ENCODE data around the gene PARVB. TPM values are rescaled to one million over a fixed set of nuclear protein-coding genes. Genes with fewer than 3 reads are reported as not detected.

PARVB gene
- total RNA-seq, 1 experiment from 2014 or later: 32.7 TPM

DNA sequence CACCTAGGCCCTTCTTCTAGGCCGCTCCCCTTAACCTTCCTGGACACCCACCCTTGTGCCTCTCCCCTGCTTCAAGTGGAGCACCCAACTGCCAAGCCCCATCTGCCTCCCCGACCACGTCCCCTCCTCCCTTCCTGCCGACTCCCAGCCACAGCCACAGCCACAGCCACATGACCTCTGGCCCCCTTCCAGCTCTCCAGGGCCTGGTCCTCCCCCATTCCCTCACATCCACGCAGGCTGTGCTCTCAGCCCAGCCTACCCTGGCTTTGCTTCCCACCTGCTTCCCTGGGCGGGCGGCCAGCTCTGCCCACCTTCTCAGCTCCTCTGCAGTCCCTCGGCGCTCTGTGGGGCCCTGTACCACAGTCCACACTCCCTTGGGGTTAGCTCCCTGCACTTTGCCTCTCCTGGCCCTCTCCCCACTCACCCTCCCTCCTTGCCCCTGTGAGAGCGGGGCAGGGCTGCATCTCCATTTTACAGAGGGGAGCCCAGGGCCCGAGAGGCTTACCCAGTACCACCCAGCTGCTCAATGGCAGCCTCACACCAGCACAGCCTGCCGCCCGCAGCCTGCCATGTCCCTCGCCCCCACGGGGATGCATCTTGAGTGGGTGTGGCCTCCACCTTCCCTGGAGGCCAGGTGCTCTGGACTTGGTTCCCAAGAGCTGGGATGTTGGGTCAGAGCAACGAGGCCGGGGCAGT lies 176.9 kb downstream of the PARVB start:
- DNase-seq (ENCODE audit: low spot score): peak; percentile 50

DNA sequence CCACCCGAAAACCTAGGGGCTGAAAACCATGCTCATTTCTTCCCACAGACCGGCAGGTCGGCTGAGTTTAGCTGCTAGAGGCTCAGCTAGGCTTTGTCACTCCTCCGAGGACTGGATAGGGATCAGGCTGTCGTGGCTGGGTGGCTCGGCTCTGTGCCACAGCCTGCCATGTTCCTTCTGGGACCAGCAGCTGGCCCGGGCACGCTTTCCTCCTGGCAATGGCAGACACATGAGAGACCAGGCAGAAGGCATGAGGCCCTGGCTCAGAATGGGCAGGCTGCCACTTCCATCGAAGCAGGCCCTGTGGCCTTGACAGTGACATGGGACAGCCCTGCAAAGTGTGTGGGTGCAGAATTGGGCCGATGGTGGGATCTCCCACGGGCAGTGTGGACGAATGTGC lies 177.6 kb downstream of the PARVB start:
- no peak for DNase-seq (ENCODE audit: low spot score)

DNA sequence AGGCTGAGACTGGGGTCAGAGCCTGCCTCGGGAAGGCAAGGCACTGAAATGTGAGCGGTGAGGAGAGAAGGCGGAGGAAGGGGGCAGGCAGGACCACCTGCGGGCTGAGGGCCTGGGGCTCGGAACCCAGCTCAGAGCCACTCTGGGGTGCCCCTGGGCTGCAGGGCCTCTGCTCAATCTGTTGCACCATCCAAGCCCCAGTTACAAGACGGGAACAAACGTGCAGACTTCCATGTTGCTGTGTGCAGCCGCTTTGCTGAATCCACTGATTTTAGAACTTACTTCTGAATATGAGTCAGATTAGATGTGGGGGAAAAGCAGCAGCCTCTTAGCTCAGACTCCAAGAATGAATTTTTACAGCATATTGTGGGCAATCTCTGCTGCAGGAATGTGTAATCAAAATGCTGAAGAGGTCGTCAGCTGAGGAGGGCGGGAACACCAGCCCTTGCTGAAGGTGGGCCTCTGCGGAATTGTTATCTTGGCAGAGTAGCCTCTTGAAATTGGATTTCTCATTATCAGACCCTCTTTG lies 178.2 kb downstream of the PARVB start:
- DNase-seq (ENCODE audit: low spot score): peak; percentile 89

DNA sequence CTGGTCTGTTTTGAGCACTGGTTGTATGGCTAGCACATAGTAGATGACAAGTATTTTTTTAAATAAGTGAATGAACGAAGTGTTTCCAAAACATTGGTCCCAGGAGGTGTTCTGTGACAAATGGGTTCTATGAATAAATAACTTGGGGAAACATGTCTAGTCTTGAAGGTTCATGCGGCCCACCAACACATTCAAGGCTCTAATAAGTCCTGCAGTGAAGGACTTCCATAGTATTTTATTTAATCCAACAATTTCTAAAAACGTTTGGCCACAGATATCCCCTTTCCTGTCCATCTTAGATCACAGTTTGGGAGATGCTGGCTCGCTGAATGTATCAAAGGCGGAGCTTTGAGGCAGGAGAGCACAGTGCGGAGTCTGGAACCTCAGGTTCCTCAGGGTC lies 179.1 kb downstream of the PARVB start:
- DNase-seq (ENCODE audit: low spot score): no peak

DNA sequence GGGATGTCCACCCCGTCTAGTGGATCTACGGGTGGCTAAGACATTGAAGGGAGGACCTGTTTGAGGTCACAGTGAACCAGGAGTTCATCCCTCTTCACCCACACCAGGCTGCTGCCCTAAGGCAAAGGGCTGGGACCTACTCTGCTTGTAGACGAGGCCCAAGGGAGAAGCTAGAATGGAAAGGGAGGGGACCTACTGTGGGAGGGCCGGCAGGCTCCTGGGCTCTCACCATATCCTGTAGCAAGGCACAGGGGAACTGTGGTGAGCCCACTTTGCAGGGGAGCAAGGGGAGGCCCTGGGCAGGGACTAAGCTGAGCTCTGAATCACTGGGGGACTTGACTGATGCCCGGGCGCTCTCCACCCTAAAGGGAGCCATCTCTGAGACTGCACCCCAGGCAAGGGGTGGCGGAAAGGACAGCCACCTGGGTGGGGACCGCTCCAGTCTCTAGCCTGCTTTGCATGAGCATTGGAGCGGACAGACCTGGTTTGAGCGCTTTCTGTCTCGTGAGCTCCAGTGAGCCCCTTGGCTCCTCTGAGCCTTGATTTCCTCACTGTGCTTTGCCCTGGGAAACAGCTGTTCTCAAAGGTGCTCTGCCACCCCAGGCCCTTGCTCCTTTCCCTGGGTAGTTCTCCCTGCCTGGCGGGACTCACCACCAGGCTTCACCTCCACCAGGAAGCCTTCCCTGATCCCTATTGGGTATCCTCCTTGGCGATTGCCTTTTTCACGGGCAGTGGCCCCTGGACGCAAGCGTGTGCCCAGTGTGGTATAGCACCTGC lies 180.8 kb downstream of the PARVB start:
- no peak for DNase-seq (ENCODE audit: low spot score)

DNA sequence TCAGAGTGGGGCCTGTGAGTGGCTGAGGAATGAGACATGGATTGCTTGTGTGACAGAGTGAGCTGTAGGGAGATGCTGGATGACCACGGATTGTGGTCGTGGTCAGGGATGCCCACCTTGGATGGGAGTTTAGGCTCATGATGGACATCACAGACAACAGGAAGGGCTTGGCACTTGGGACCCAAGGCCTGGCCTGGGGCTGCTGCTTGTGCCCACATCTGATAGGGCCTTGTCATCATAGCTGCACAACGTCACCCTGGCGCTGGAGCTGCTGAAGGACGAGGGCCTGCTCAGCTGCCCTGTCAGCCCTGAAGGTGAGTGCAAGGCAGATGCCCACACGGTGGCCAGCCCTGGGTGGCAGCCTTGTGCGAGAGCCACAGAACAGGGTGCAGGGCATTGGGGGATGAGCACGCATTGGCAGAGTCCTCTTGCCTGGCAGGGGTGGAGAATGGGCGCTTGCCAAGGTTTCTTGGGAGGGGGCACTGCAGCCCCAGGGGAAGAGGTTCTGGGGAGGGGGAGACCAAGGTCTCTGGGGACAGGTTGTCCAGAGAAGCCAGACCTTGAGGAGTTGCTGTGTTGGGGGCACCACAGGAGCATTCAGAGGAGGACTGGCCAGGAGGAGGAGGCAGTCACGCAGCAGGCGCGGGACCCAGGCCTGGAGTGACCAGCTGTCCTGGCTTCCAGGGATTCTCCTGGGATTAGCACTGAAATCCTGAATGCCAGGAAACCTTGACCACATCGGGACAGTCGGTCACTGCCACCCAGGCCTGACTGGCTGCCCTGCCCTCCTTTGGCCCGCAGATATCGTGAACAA lies 181.6 kb downstream of the PARVB start:
- DNase-seq (ENCODE audit: low spot score): no peak

DNA sequence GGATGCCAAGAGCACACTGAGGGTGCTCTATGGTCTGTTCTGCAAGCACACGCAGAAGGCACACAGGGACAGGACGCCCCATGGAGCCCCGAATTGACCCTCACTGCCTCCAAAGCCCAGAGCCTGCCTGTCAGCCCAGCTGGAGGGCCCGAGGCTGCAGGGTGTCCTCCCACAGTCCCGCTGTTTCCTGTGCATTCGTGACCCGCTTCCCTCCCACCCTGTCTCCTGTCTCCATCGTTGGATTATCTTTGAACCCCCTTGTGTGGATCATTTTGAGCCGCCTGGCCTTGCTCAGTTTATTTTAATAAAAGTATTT lies 182.2 kb downstream of the PARVB start:
- no peak for DNase-seq (ENCODE audit: low spot score)

DNA sequence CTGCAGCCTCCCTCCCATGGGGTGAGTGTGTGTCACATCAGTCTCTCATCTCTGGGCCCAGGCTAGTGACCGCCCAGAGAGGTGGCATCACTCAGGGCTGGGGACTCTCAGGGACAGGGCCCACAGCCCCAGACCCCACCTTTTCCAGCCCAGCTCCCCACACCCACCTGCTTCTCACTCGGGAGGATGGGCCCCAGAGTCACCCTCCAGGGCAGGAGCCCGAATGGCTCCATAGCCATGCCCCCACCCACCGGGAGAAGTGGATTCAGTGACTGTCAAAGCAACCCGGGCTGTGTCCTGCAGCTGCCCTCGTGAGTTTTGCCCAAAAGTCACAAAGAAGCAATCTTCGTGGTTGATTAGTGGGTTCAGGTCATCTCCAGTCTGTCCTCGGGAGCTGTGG lies 182.6 kb downstream of the PARVB start:
- DNase-seq (ENCODE audit: low spot score): no peak

DNA sequence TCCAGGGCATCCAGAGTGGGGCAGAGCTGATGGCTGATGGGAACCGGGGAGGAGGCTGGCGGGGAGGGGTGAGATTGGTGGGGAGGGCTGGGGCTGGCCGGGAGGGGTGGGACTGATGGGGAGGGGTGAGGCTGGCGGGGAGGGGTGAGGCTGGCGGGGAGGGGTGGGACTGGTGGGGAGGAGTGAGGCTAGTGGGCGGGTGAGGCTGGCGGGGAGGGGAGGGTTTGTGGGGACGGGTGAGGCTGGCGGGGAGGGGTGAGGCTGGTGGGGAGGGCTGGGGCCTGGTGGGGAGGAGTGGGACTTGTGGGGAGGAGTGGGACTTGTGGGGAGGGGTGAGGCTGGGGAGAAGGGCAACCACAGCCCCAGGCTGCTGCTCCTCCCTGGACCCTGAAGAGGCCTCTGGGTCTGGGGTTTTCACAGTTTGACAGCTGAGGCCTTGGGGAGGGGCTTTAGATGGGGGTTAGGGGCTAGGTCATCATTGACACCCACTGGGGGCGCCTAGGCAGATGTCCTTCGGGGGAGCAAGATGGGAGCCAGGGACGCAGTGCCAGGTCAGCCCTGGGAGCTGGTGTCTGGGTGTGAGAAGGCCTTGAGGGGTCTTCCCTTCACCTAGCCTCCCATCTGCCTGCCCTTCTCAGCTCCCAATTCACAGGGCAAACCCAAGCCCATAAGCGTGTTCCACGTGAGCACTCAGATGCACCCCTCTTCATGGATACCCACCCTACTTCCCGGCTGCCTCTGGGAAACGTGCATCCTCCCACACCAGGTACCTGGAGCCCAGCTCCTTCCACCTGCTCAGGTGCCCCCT lies 183.3 kb downstream of the PARVB start:
- DNase-seq (ENCODE audit: low spot score): no peak

DNA sequence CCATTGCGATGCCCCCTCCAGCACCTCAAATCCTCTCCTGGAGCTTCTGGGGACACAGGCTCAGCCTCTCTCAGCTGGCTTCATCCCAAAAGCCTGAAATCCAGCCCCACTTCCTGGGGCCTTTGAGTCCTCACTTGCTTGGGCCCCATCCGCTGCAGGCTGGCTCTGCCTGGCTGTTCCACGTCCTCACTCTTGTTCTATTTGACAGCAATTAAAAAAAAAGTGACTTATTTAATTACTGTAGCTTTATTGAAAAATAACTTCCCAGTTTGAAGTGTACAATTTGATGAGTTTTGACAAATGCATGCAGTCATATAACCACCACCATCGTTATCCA lies 183.8 kb downstream of the PARVB start:
- no peak for DNase-seq (ENCODE audit: low spot score)

DNA sequence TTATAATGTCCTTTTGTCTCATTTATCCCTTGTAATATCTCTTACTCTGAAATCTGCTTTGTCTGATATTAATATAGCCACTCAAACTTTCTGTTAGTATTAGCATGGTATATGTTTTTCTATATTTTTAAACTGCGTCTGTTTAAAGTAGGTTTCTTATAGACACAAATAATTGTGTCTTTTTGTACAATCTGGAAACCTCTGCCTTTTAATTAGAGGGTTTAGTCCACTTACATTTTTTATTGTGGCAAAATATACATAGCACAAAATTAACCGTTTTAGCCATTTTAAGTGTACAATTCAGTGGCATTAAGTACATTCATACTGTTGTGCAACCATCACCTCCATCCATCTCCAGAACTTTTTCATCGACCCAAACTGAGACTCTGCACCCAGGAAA lies 185.2 kb downstream of the PARVB start:
- no peak for DNase-seq (ENCODE audit: low spot score)

DNA sequence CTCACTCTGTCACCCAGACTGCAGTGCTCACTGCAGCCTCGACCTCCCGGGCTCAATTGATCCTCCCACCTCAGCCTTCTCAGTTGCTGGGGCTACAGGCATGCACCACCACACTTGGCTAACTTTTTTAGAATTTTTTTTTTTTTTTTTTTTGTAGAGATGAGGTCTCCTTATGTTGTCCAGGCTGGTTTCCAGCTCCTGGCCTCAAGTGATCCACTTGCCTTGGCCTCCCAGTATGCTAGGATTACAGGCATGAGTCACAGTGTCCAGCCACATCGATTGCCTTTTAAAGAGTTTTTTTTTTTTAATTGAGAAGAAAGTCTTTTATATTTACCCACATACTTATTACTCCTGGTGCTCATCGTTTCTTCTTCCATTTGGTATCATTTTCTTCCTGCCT lies 186.6 kb downstream of the PARVB start:
- no peak for DNase-seq (ENCODE audit: low spot score)

DNA sequence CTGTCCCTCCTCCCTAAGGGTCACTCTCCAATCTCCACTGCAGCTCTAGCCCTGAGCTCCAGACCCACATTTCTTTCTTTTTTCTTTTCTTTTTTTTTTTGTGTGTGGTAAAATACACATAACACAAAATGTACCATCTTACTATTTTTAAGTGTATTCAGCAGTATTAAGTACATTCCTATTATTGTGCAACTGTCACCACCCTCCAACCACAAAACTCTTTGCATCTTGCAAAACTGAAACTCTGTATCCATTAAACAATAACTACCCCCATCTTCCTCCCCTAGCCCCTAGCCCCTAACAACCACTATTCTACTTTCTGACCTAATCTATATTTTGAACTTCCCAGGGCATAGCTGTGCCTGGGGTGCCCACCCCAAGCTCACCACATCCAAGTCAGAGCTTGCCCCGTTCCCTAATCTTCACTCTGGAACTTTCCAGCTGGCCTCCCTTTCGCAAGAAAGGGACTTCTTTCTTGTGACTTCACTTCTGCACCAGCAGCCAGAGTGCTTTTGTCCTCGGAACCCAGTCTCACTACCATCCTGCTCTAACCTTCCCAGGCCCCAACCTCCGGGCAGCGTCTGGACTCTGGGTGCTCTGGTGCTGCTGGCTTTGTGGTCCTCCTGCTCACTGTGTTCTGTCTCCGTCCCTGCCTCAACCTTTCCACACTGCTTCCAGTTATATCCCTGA lies 187.3 kb downstream of the PARVB start:
- DNase-seq (ENCODE audit: low spot score): no peak

DNA sequence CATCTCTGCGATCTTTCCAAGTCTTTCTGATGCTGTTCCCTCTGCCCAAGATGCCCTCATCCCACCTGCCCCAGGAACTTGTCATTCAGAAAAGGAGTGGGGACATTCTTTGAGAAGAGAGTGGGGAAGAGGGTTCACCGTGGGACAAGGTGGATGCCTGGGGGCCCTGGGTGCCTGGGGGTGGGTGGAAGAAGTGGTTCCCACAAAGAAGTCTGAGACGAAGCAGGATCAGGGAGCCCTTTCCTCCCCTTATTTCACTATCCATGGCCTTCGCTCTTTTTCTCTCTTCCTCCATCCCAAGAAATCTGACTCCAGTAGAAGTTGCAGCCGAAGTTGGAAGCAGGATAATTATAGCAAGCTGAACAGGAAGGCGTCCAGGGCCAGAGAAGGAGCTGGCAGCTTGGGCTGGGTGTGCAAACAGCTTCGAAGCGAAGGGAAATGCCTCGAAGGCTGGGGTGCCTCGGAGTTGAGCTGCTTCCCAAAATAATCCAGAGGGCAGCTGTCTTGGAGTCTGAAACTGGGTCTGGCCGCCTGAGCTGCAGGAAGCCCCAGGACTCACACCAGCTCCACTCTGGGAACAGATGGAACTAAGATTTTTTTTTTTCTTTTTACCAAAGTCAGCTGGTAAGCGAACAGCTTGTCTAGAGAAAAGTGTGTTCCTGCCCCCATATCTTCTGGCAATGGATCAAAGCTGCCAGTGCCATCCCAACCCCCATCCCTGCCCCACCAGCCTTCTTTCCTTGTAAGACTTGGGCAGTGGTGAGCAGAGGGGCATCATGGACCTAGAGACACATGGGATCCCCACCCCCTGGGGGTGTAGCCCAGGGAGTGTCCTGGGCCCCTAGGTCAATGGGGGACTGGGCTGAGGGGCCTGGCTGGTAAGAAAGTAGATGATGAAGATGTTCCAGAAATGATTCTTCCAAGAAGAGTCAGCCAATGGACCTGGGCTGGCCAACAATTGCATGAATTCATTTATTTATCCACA lies 188.1 kb downstream of the PARVB start:
- DNase-seq (ENCODE audit: low spot score): no peak

DNA sequence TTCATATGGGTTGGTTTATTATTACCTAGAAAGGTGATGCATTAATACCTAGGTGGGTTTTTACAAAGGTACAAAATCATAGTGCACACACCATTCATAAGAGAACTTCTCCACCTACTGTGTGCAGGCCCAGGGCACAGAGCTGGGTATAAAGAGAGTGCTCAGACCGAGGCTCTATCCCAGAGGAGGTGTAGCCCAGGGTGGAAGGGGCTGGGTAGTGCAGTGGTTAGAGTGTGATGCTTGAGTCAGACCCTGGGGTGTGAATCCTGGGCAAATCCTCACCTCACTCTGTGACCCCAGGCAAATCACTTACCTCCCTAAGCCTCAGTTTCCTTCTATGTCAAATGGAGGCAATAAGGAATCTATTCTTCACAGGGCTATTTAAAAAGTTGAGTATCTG lies 188.8 kb downstream of the PARVB start:
- no peak for DNase-seq (ENCODE audit: low spot score)

DNA sequence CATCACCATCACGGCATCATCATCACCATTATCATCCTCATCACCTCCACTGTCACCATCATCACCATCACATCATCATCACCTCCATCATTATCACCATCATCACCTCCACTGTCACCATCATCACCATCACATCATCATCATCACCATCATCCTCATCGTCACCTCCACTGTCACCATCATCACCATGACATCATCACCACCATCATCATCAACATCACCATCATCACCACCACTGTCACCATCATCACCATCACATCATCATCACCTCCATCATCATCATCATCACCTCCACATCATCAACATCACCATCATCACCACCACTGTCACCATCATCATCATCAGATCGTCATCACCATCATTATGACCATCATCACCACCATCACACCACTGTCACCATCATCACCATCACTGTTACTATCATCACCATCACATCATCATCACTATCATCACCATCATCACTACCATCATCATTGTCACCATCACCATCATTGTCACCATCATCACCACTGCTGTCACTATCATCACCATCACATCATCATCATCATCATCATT lies 189.5 kb downstream of the PARVB start:
- DNase-seq (ENCODE audit: low spot score): no peak

DNA sequence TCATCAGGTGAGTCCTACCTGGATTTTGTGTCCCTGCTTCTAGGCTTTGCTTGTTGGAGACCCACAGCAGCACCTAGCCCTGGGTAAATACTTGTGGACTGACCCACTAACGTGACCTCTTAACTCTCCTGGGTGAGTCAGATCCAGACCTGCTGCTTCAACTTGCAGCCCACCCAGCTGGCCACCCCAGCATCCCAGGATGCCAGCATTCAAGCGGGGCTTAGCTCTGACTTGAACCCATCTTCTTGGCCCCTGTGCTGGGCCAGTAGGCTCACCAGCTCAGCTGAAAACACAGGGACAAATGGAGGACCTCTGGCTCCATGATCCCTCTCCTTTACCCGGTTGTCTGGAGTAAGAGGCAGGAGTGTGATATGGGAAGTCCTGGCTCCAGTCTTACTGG lies 190.1 kb downstream of the PARVB start:
- no peak for DNase-seq (ENCODE audit: low spot score)

DNA sequence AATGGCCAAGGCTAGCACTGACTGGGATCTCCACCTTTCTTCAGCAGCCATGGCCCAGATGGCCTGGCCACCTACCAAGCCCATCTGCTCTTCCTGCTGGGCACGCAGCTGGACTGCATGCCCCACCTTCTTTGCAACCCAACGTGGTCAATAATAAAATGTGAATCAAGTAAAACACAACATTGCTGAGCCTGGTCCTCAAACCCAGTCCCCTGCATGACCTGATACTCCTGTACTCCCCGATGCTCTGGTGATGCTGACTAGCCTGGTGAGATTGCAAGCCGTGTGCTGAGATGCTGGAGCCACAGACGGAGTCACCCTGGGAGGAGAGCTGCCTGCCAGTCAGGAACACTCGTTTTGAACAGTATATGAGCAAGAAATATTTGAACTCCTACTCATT lies 190.7 kb downstream of the PARVB start:
- no peak for DNase-seq (ENCODE audit: low spot score)

DNA sequence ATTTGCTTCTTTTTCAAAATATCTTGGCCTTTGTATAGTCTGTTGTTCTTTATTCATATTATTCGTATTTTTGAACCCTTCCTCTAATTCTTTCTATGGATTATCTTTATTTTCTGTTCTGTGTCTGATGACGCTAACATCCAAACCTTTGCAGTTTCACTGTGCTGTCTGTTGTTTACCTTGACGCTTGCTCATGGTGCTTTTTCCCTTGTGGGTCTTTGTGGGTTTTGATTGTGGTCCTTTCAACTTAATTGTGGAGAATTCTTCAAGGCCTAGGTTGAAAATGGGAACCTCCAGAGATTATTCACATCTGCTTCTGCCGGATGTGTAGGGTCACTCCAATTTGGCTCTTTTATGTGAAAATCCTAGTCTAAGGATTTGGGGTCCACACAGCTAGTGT lies 191.2 kb downstream of the PARVB start:
- DNase-seq (ENCODE audit: low spot score): no peak

DNA sequence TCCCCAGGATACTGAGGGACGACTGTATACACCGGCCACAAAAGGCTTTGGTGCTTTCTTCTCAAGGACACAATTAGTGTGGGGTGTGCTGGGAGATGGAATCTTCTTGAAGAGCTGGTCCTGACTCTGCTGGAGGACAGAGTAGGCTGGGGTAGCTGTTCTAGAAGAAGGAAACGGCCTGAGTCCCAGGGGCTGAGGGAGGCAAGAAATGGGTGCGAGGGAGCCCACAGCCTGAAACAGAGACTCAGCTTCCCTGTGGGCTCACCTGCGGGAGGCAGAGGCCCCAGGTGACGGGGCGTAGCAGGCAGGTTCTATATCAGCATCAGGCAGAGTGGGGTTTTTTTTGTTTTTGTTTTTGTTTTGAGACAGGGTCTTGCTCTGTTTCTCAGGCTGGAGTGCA lies 193.2 kb downstream of the PARVB start:
- DNase-seq (ENCODE audit: low spot score): no peak

Data from H4 (cell line).